Activated B cell treated with CpG ODN at 0.5 μM for 24 hours (primary cell): Measurements from ENCODE around the gene VPS37B. TPM values are rescaled to one million over a fixed set of nuclear protein-coding genes. Genes with fewer than 3 reads are reported as not detected.
A peak's percentile ranks its signal among the peaks of the same experiment; 100 is the strongest.

Source experiments
- ATAC-seq: fragments of 200-7000 bp; cut with Tn5 transposase; one replicate; pipeline ENCODE4 v1.10.0; 2021; ENCODE audit warnings: low read depth, mild to moderate bottlenecking, moderate library complexity
- CTCF ChIA-PET: fragments of 350-600 bp; sonication (Branson Sonifier 250); formaldehyde crosslinking; loops from one replicate; lab custom pipeline; 2021; ENCODE audit warnings: antibody characterized with exemption; lab: Charles Lee
- POLR2A ChIA-PET: fragments of 350-600 bp; sonication (Branson Sonifier 250); formaldehyde crosslinking; loops from one replicate; lab custom pipeline; 2021; ENCODE audit warnings: antibody characterized with exemption; lab: Charles Lee
- DNase-seq: peaks from one replicate; pipeline ENCODE4 v3.0.0; 2022
- H3K27ac Mint-ChIP-seq: one replicate; pipeline ENCODE4 v1.8.0; 2020; ENCODE audit warnings: mixed read lengths
- H3K27me3 Mint-ChIP-seq: one replicate; pipeline ENCODE4 v1.8.0; 2021; ENCODE audit warnings: mixed read lengths
- H3K36me3 Mint-ChIP-seq: one replicate; pipeline ENCODE4 v1.8.0; 2021; ENCODE audit warnings: low read depth, mixed read lengths
- H3K4me1 Mint-ChIP-seq: one replicate; pipeline ENCODE4 v1.8.0; 2021; ENCODE audit warnings: mixed read lengths
- H3K4me3 Mint-ChIP-seq: one replicate; pipeline ENCODE4 v1.8.0; 2020; ENCODE audit warnings: mild to moderate bottlenecking, mixed read lengths
- H3K9me3 Mint-ChIP-seq: one replicate; pipeline ENCODE4 v1.8.0; 2020; ENCODE audit warnings: mixed read lengths
- CTCF ChIP-seq: fragments of 200-600 bp; IDR thresholded peaks from one replicate; pipeline ENCODE4 v1.8.0; 2022; ENCODE audit warnings: antibody characterized with exemption, mild to moderate bottlenecking
- intact Hi-C: fragments of 100-400 bp; cut with micrococcal nuclease; formaldehyde crosslinking; loops from one replicate; pipeline ENCODE4 v1.15.1; 2024
- total RNA-seq: library from RNA; stranded (reverse); gene quantifications from 2 replicates; pipeline ENCODE4 v1.2.3, GENCODE V29; 2022

The VPS37B gene
- total RNA-seq, 1 donor from 2014 or later, result 54.1 TPM

DNA sequence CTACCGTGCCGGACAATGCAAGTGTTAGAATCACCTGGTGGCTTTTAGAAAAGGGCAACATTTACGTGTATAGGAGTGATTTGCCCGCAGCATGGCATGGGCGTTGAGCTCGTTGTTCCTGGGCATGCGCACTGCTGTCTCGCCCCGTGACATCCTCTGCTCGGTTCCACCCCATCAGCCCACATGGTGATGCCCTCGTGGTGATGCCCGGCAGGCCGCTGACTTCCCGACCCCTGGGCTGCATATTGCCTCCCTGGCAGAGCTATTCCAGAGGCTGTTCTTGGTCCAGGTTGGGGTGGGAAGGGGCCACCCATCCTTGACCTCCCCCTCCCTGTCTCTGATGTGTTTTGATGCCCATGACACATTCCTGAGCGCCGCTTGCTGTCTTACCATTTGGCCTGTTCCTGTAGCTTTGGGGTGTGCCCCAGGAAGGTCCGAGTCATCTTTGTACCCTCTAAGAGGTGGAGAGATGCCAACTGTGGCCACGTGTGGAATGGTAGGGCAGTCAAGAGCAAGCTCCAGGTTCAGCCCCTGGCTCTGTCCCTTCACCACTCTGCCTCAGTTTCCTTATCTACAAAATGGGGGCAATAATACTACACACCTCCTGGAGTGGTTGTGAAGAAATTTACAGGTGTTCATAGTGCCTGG, 55.9 kb downstream of the VPS37B start:
- intact Hi-C loops, result no loop called here
- TF ChIP-seq CTCF, result no peak
- Mint-ChIP-seq H3K36me3 (peaks cover 53% of the 10 kb centered on the region), H3K27ac (no peak overlapping the region), H3K4me1 (peaks cover 78% of the 10 kb centered on the region), H3K27me3 (no peaks in the 10 kb centered on the region), H3K9me3 (no peaks in the 10 kb centered on the region), H3K4me3 (no peak overlapping the region)
- no peak for DNase-seq
- CTCF ChIA-PET, result interaction anchor here (0.7 to 2.0 kb wide), 2 partner anchors 24 to 46 kb away, joined by 3 to 13 read pairs; no protein-coding TSS in a partner anchor
- ATAC-seq, result no peak
- POLR2A ChIA-PET, result interaction anchor here (0.6 to 1.0 kb wide), 3 partner anchors 14 to 99 kb away, joined by 3 read pairs; no protein-coding TSS in a partner anchor

DNA sequence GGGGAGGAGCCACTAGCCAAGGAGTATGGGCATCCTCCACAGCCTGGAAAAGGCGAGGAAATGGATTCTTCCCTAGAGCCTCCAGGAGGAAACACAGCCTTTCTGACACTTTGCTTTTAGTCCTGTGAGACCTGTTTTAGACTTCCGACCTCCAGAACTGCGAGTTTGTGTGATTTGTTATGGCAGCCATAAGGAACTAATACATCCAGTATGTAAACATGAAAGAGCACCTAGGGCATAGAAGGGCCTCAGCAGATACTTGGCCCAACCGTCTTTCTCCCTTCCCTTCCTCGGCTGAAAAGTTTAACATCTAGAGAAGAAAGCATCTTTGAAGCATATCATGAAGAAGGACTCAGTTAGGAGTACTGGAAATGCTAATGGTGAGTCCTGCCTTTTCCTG, 57.1 kb downstream of the VPS37B start:
- TF ChIP-seq CTCF, result no peak
- no peak for ATAC-seq
- Mint-ChIP-seq H3K27ac (peak overlapping the region; percentile 94), H3K36me3 (peaks cover 53% of the 10 kb centered on the region), H3K27me3 (no peaks in the 10 kb centered on the region), H3K4me3 (no peak overlapping the region), H3K9me3 (no peaks in the 10 kb centered on the region), H3K4me1 (peaks cover 79% of the 10 kb centered on the region)
- ChIA-PET POLR2A (interaction anchor here (0.9 kb wide), 1 partner anchor 29 kb away, joined by 3 read pairs; no protein-coding TSS in a partner anchor), CTCF (interaction anchor here (1.4 kb wide), 1 partner anchor 45 kb away, joined by 10 read pairs; no protein-coding TSS in a partner anchor)
- intact Hi-C loops, result no loop called here
- DNase-seq, result no peak

- ATAC-seq, result no peak
- ChIA-PET POLR2A (interaction anchor here (0.5 to 2.8 kb wide), 10 partner anchors 9 to 116 kb away, joined by 3 to 23 read pairs (median 4); partner anchors contain the start of gene CCDC62), CTCF (interaction anchor here (1.4 to 6.0 kb wide), 2 partner anchors 43 to 44 kb away, joined by 10 to 63 read pairs; no protein-coding TSS in a partner anchor)
- Mint-ChIP-seq H3K4me1 (peaks cover 69% of the 10 kb centered on the region), H3K27ac (peak overlapping the region; percentile 94), H3K9me3 (no peaks in the 10 kb centered on the region), H3K4me3 (peak overlapping the region; percentile 94), H3K36me3 (peaks cover 52% of the 10 kb centered on the region), H3K27me3 (no peaks in the 10 kb centered on the region)
- TF ChIP-seq CTCF, result no peak
- DNase-seq, result no peak
- intact Hi-C loops, result no loop called here
Observed at GRCh38 chr12:122837306-122838265, 58.3 kb downstream of the VPS37B start.

DNA sequence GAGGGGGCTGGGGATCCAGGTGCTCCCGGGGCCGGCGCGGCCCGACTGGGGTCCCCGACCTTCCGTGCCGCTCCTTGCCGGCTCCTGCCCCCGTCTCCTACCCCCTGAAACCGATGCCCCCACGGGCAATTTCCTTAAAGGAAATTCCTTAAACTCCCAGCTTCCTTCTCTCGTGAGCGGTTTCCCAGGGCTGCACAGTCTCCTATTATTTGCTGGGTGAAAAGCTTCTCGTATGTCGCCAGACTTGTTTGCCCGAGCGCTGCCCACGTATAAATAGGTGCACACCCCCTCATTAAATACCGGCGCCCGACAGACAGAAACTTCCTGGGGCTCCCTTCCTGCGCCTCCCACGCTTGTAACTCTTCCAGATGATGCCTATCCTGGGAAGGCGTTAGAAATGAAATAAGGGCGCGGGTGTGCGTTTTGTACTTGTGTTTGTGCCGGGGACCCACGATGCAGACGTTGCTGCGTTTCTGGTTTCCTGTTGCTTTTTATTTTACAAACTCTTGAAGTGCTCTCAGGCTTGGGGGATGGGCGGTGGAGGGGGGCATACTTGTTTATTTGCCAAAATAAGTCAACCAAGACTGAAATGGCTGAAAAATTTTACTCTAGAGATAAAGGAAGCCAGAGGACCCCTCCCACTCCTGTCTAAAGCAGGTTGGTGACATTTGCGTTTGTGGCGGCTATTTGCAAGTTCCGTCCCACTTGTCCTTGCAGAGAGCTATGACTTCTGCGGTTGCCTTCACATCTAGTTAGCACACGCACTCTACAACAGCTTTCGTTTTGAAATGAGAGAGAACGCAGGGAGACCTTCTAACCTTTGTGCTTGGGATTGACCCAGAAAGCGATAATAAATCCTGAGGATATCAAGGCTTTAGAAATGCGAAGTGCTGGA, 59.6 kb downstream of the VPS37B start:
- ChIA-PET POLR2A (interaction anchor here (0.5 to 4.6 kb wide), 23 partner anchors 9 to 397 kb away, joined by 3 to 55 read pairs (median 4); partner anchors contain the start of genes ABCB9, MPHOSPH9, MTRFR and OGFOD2), CTCF (interaction anchor here (0.7 to 6.0 kb wide), 5 partner anchors 9 to 198 kb away, joined by 3 to 63 read pairs (median 4); no protein-coding TSS in a partner anchor)
- no peaks in the 10 kb centered on the region for H3K27me3 Mint-ChIP-seq
- H3K27ac Mint-ChIP-seq, result peak overlapping the region; percentile 94
- H3K9me3 Mint-ChIP-seq, result no peaks in the 10 kb centered on the region
- TF ChIP-seq CTCF, result no peak
- ATAC-seq (peak; percentile 67), DNase-seq (peak; percentile 44)
- peak overlapping the region; percentile 94 for H3K4me3 Mint-ChIP-seq
- intact Hi-C loops, result loop anchor here (1.0 kb wide), 3 partner anchors 16 to 43 kb away; no protein-coding TSS in a partner anchor
- peaks cover 46% of the 10 kb centered on the region for H3K36me3 Mint-ChIP-seq
- peaks cover 55% of the 10 kb centered on the region for H3K4me1 Mint-ChIP-seq
